Stimulated activated CD8-positive, alpha-beta memory T cell treated with anti-CD3 and anti-CD28 coated beads, Interleukin-4, amount 100 ng/mL, for 24 hours (primary cell): ENCODE results near the gene SLC35G3.
"Not testable (repeated sequence)": the region's sequence is repeated elsewhere in the genome, so short reads cannot be mapped to it uniquely, and the experiment has no call there.

Source experiments
- DNase-seq: peaks from one replicate; pipeline ENCODE4 v3.0.0-alpha.2; 2020; ENCODE audit warnings: low read depth

The SLC35G3 gene

GRCh38 chr17:35210741-35211140, 16.5 kb upstream of the SLC35G3 start:
- no peak for DNase-seq

- not testable (repeated sequence) for DNase-seq
Observed at GRCh38 chr17:35202582-35202981, 8.4 kb upstream of the SLC35G3 start.

GRCh38 chr17:35195062-35195461, 869 bp upstream of the SLC35G3 start:
- DNase-seq, result not testable (repeated sequence)

DNA sequence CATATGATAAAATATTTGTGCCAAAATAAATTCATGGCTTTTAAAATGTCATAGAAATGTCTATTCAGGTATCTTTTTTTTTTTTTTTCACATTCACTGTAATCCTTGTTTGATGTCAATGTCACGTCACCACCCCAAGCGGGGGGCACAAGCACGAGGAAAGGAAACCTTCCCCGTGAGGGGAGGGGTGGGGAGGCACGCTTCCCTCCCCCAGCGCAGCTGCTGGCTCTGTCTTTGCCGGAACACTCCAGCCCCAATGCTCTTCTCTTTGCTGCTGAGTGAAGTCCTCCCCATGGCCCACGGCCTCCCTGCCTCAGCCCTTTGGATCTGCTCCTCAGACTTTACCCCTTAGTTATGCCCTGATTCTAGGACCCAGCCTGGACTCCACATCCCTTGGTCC, 1.5 kb downstream of the SLC35G3 start:
- no peak for DNase-seq

DNA sequence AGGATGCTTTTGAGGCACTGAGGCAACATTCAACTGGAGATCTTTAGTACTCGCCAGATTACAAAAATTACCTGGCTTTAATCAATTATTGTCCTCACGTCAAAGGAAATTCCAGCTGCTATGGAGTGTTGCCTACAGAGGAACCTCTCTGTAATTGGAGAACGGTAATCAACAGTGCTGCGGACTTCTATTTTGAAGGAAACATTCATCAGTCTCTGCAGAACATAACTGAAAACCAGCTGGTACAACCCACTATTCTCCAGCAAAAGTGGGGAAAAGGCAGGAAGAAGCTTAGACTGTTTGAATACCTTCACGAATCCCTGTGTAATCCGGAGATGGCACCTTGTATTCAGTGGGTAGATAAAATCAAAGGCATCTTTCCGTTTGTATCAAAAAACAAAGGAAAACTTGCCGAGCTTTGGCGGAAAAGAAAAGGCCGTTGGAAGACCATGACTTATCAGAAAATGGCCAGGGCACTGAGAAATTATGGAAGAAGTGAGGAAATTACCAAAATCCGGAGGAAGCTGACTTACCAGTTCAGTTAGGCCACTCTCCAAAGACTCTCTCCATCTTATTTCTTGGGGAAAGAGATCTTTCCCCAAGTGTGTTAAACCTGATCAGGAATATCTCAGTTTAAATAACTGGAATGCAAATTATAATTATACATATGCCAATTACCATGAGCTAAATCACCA, 3.0 kb downstream of the SLC35G3 start:
- DNase-seq, result no peak

DNA sequence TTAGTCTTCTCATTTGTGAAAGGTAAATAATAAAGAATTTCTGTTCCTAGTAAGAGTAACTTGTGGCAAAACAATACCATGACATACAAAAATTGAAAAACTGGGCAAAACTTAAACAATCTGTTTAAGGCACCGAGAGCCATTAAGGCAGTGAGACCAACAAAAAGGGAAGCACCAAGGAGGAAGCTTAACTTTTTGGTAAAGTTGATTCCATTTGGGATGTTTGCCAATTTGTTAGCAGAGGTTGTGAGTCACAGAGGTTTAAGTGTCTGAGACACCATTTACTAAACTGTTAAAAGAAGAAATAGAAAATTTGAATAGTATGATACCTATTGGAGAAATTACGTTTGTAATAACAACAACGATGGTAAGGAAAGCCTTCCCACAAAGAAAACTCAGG, 4.9 kb downstream of the SLC35G3 start:
- no peak for DNase-seq

GRCh38 chr17:35188111-35188510, 6.1 kb downstream of the SLC35G3 start:
- DNase-seq, result no peak

DNA sequence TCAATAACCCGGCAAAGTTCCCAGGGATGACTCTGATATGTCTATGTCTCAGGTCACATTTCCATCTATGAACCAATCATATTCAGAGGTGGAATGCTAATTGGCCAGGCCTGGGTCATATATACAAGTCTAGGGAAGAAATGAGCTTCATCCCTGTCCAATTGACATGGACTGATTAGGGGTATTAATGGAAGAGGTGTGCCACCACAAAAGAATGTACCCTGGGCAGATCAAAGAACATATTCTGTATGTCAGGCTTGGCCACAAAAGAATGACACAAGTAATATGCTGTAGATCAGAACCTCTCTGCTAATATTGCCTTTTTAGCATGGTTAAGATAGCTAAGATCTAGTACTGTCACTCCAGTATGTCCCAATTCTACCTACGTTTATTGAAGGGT, 6.7 kb downstream of the SLC35G3 start:
- DNase-seq, result no peak

GRCh38 chr17:35185849-35186248, 8.3 kb downstream of the SLC35G3 start:
- no peak for DNase-seq

- no peak for DNase-seq
Observed at GRCh38 chr17:35184274-35184673, 9.9 kb downstream of the SLC35G3 start.

- no peak for DNase-seq
Observed at GRCh38 chr17:35183332-35183731, 10.9 kb downstream of the SLC35G3 start.

- not testable (repeated sequence) for DNase-seq
Observed at GRCh38 chr17:35179379-35179778, 14.8 kb downstream of the SLC35G3 start.

- no peak for DNase-seq
Observed at GRCh38 chr17:35176897-35177296, 17.3 kb downstream of the SLC35G3 start.

DNA sequence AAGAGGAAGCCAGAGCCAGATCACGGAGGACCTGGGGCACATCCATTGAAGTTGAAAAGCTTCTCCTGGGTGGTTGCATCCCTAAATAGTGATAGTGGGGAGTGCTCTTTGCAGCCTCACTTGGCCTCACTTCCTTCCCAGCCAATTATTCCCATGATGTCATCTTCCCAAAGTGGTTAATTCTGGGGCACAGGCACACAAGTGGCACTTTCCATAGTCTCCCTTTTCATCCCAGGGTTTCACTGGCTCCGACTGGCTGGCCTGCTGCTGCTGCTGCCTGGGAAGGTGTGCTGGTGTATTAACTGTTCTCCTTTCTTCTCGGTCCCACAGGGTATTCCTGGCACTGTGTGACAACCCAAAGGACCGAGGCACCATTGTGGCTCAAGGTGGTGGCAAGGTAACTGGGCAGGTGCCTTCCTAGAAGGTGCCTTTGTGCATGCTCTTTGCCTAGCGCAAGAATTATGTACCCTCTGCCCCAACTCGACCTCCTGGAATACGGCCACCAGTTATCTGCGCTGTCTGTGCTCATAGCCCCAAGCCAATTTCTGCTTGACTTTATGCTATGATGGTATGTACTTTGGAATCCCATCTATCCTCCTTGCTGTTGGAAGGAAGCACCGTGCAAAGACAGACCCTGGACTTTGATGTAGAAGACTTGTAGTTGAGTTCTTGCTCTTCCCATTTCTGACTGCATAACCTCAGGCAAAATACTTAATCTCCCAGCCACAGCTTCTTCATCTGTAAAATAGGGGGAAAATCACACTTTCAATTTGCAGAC, 18.4 kb downstream of the SLC35G3 start:
- no peak for DNase-seq

GRCh38 chr17:35174835-35175334, 19.3 kb downstream of the SLC35G3 start:
- no peak for DNase-seq

- not testable (repeated sequence) for DNase-seq
Observed at GRCh38 chr17:35172321-35172720, 21.9 kb downstream of the SLC35G3 start.

DNA sequence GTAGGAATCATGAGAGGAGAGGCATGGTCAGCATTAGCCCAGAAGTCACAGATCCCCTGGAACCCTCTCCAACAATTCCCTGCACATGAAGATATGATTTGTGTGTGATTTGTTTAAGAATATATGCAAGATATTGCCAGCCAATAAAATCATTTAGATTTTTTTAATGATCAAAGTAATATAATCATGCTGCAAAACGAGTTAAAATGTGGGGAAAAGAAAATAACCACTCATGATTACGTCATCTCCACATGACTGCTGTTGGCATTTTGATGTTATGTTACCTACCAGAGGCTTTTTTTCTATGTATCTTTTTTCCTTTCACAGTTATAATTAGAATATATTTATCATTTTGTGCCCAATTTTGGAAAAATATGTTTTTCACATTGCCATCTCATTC, 22.4 kb downstream of the SLC35G3 start:
- no peak for DNase-seq

DNA sequence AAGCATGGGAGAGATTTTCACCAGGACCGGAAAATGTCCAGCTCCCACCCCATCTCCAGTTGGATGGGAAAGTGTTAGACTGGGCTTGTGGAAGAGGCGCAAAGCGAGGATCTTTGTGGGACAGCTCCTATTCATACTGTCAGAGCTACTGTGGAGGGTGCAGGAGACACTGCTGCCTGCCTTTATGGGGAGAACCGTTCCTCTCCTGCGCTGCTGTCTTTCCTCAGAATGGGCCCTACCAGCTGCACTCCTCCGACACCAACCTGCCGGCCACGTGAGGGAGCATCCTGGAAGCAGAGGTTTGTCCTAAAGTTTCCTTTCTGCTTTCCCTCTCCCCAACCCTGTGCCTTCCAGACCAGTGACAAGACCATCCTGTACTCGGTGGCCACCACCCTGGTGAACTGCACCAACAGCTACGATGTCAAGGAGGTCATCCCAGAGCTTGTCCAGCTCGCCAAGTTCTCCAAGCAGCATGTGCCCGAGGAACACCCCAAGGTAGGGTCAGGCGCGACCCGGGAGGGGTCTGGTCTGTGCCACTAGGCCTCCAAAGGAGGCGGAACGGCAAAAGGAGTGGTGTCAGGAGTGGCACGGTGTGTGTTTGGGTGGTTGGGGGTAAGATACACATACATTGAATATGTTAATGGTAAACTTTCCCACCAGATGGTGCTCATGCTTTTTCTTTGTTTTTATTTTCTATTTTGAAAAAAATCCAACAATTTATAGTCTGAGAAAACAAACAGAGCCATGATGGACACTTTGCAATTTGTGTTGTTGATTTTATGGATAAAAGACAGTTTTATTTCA, 23.0 kb downstream of the SLC35G3 start:
- no peak for DNase-seq

GRCh38 chr17:35169835-35170363, 24.3 kb downstream of the SLC35G3 start:
- DNase-seq, result no peak

- DNase-seq, result no peak
Observed at GRCh38 chr17:35167666-35168065, 26.5 kb downstream of the SLC35G3 start.

GRCh38 chr17:35167046-35167445, 27.1 kb downstream of the SLC35G3 start:
- no peak for DNase-seq

GRCh38 chr17:35166526-35166925, 27.7 kb downstream of the SLC35G3 start:
- DNase-seq, result no peak
